ENCODE results near the gene MISP3. TPM values are rescaled to one million over a fixed set of nuclear protein-coding genes. Genes with fewer than 3 reads are reported as not detected.

The MISP3 gene
- total RNA-seq, 1 donor from 2014 or later: under 0.01 TPM

Other genes with a start within 250 kb of the MISP3 start
- gene NANOS3, start 195.7 kb upstream of the MISP3 start, total RNA-seq: not detected in 2 replicates
- gene BRME1, start 166.7 kb upstream of the MISP3 start, total RNA-seq: 0.37 and 0.51 TPM in 2 replicates
- 6.8 and 10.5 TPM in 2 replicates for gene CC2D1A, start 166.6 kb upstream of the MISP3 start, total RNA-seq
- gene PODNL1, start 134.4 kb upstream of the MISP3 start, total RNA-seq: 0.09 and 0.34 TPM in 2 replicates
- gene DCAF15, start 120.3 kb upstream of the MISP3 start, total RNA-seq: 8.0 and 17.9 TPM in 2 replicates
- gene RFX1, start 66.5 kb upstream of the MISP3 start, total RNA-seq: 2.0 and 7.5 TPM in 2 replicates
- gene RLN3, start 44.6 kb upstream of the MISP3 start, total RNA-seq: not detected in 2 replicates
- 4.5 and 11.4 TPM in 2 replicates for gene IL27RA, start 41.0 kb upstream of the MISP3 start, total RNA-seq
- not detected in 2 replicates for gene PALM3, start 10.7 kb upstream of the MISP3 start, total RNA-seq
- gene C19orf67, start 13.0 kb downstream of the MISP3 start, total RNA-seq: not detected in 2 replicates
- 22.3 and 25.2 TPM in 2 replicates for gene SAMD1, start 18.0 kb downstream of the MISP3 start, total RNA-seq
- gene PRKACA, start 45.0 kb downstream of the MISP3 start, total RNA-seq: 42.7 and 92.6 TPM in 2 replicates
- 11.4 and 26.8 TPM in 2 replicates for gene ASF1B, start 63.8 kb downstream of the MISP3 start, total RNA-seq
- 5.1 and 6.3 TPM in 2 replicates for gene ADGRL1, start 133.4 kb downstream of the MISP3 start, total RNA-seq

Data from dermis blood vessel endothelial cell (primary cell).